ENCODE measurements around the gene PDE8B.

Gene PDE8B

DNA sequence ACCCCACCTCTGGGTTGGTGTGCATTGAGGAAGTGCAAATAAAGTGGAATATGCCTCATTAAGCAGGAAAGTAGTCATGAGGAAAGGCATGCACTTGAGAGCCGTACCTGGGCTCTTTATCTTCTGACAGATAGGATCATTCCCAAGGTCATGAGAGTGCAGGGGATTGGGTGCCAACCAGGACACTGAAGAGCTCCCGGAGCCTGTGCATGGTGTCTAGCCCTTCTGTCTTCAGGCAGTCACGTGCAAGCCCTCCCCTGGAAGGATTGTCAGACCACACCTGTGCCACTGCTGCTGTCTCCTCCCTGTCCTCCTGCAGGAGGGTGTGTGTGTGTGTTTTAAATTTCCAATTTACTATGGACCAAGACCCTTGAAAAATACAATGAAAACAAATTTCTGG, 69.6 kb downstream of the PDE8B start:
- no peaks in the 10 kb centered on the region for H3K36me3 ChIP-seq (ENCODE audit: insufficient read depth, low read length)
- no peaks in the 10 kb centered on the region for H3K4me1 ChIP-seq (ENCODE audit: insufficient read depth, low read length)
- H3K27me3 ChIP-seq (ENCODE audit: insufficient read depth, low read length, poor library complexity) = peaks cover 3% of the 10 kb centered on the region
- H2AFZ ChIP-seq (ENCODE audit: low read depth, low read length) = no peak overlapping the region
- no peak overlapping the region for H3K27ac ChIP-seq (ENCODE audit: low read length)
- DNase-seq (no peak), ATAC-seq (ENCODE audit: insufficient read depth, low read depth) (no peak)
- H3K4me2 ChIP-seq (ENCODE audit: insufficient read depth, low read length) = no peak overlapping the region
- no peak overlapping the region for H3K9ac ChIP-seq (ENCODE audit: low read depth, low read length)
- H3K9me3 ChIP-seq (ENCODE audit: insufficient read depth, low read length, severe bottlenecking) = no peaks in the 10 kb centered on the region
- H4K20me1 ChIP-seq (ENCODE audit: insufficient read depth, low read length) = no peaks in the 10 kb centered on the region
- TF ChIP-seq CTCF (IDR thresholded peaks at IDR 0.05; ENCODE audit: borderline replicate concordance, extremely low read depth, low read length, poor library complexity, severe bottlenecking) (no peak), EZH2 (IDR thresholded peaks at IDR 0.05; ENCODE audit: borderline replicate concordance, low read depth, low read length, severe bottlenecking) (no peak)
- no peak overlapping the region for H3K4me3 ChIP-seq (ENCODE audit: low read depth in 1 of 2, low read length in 2 of 2)
- H3K79me2 ChIP-seq (ENCODE audit: insufficient read depth, low read length) = no peaks in the 10 kb centered on the region

DNA sequence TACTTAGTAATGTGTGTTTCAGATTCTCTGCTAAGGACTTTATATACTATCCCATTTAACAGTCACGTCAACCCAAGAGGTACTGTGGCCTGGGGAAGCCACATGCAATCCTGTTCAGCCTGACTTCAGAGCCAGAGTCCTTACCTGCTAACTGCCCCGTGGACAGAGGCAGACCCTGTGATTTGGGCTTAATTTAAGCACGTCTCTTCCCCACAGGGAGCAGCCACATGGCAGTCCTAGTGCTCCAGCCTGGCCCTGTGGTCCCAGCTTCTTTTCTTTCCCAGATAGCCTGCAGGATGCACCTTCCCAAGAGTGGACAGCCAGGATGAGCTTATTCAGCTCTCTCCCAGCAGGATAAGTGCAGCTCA, 71.5 kb downstream of the PDE8B start:
- ATAC-seq (ENCODE audit: insufficient read depth, low read depth) (no peak), DNase-seq (no peak)
- H3K36me3 ChIP-seq (ENCODE audit: insufficient read depth, low read length) = no peaks in the 10 kb centered on the region
- no peaks in the 10 kb centered on the region for H3K79me2 ChIP-seq (ENCODE audit: insufficient read depth, low read length)
- no peaks in the 10 kb centered on the region for H3K4me1 ChIP-seq (ENCODE audit: insufficient read depth, low read length)
- H3K9me3 ChIP-seq (ENCODE audit: insufficient read depth, low read length, severe bottlenecking) = no peaks in the 10 kb centered on the region
- no peak overlapping the region for H3K27ac ChIP-seq (ENCODE audit: low read length)
- no peak overlapping the region for H2AFZ ChIP-seq (ENCODE audit: low read depth, low read length)
- no peak overlapping the region for H3K4me2 ChIP-seq (ENCODE audit: insufficient read depth, low read length)
- no peak overlapping the region for H3K9ac ChIP-seq (ENCODE audit: low read depth, low read length)
- peaks cover 3% of the 10 kb centered on the region for H3K27me3 ChIP-seq (ENCODE audit: insufficient read depth, low read length, poor library complexity)
- TF ChIP-seq CTCF (IDR thresholded peaks at IDR 0.05; ENCODE audit: borderline replicate concordance, extremely low read depth, low read length, poor library complexity, severe bottlenecking) (no peak), EZH2 (IDR thresholded peaks at IDR 0.05; ENCODE audit: borderline replicate concordance, low read depth, low read length, severe bottlenecking) (no peak)
- no peak overlapping the region for H3K4me3 ChIP-seq (ENCODE audit: low read depth in 1 of 2, low read length in 2 of 2)
- H4K20me1 ChIP-seq (ENCODE audit: insufficient read depth, low read length) = no peaks in the 10 kb centered on the region

- ATAC-seq (ENCODE audit: insufficient read depth, low read depth) = no peak
Observed at GRCh38 chr5:77282337-77283027, 72.0 kb downstream of the PDE8B start.

More at GRCh38 chr5:77282337-77283027, 72.0 kb downstream of the PDE8B start:
- no peak for DNase-seq
- TF ChIP-seq EZH2 (IDR thresholded peaks at IDR 0.05; ENCODE audit: borderline replicate concordance, low read depth, low read length, severe bottlenecking) (no peak), CTCF (IDR thresholded peaks at IDR 0.05; ENCODE audit: borderline replicate concordance, extremely low read depth, low read length, poor library complexity, severe bottlenecking) (no peak)
- Histone ChIP-seq H4K20me1 (ENCODE audit: insufficient read depth, low read length) (no peaks in the 10 kb centered on the region), H3K36me3 (ENCODE audit: insufficient read depth, low read length) (no peaks in the 10 kb centered on the region), H3K9me3 (ENCODE audit: insufficient read depth, low read length, severe bottlenecking) (no peaks in the 10 kb centered on the region), H3K27ac (ENCODE audit: low read length) (no peak overlapping the region), H3K27me3 (ENCODE audit: insufficient read depth, low read length, poor library complexity) (peaks cover 3% of the 10 kb centered on the region), H3K79me2 (ENCODE audit: insufficient read depth, low read length) (no peaks in the 10 kb centered on the region), H2AFZ (ENCODE audit: low read depth, low read length) (no peak overlapping the region), H3K9ac (ENCODE audit: low read depth, low read length) (no peak overlapping the region), H3K4me1 (ENCODE audit: insufficient read depth, low read length) (no peaks in the 10 kb centered on the region), H3K4me3 (ENCODE audit: low read depth in 1 of 2, low read length in 2 of 2) (no peak overlapping the region), H3K4me2 (ENCODE audit: insufficient read depth, low read length) (no peak overlapping the region)
